Activated T-cell treated with anti-CD3 and anti-CD28 coated beads, Interleukin-2, amount 50 U/mL, for 1 hour (primary cell): ENCODE results near the gene OR2T10.
A peak's percentile ranks its signal among the peaks of the same experiment; 100 is the strongest.
"Not testable (repeated sequence)": the region's sequence is repeated elsewhere in the genome, so short reads cannot be mapped to it uniquely, and the experiment has no call there.

Experiments
- DNase-seq: peaks from one replicate; pipeline ENCODE4 v3.0.0-alpha.2; 2020

OR2T10 gene

GRCh38 chr1:248597589-248597988 lies at the start of gene OR2T10:
Gene OR2T10 (minus strand): TSS chr1:248597700. CDS start chr1:248593768, 3,932 bp downstream.
- no peak for DNase-seq

GRCh38 chr1:248645178-248645577 lies 47.7 kb upstream of the OR2T10 start, which contains the start of gene OR2T35:
Gene OR2T35 (minus strand): TSS chr1:248645278. CDS start chr1:248639258, 6,020 bp downstream.
- DNase-seq, result not testable (repeated sequence)

- DNase-seq, result not testable (repeated sequence)
Measured at GRCh38 chr1:248642971-248643651, 45.6 kb upstream of the OR2T10 start.

GRCh38 chr1:248641583-248641982 lies 44.1 kb upstream of the OR2T10 start:
- DNase-seq, result not testable (repeated sequence)

- DNase-seq, result not testable (repeated sequence)
Measured at GRCh38 chr1:248640906-248641305, 43.4 kb upstream of the OR2T10 start.

GRCh38 chr1:248639652-248640051 lies 42.2 kb upstream of the OR2T10 start:
- not testable (repeated sequence) for DNase-seq

- DNase-seq, result not testable (repeated sequence)
Measured at GRCh38 chr1:248636612-248637011, 39.1 kb upstream of the OR2T10 start.

GRCh38 chr1:248634991-248635390 lies 37.5 kb upstream of the OR2T10 start, which contains the start of gene OR2T11:
Gene OR2T11 (minus strand): TSS chr1:248635091. CDS start chr1:248627128, 7,963 bp downstream.
- DNase-seq, result not testable (repeated sequence)

- no peak for DNase-seq
Measured at GRCh38 chr1:248631354-248632008, 34.0 kb upstream of the OR2T10 start.

- no peak for DNase-seq
Measured at GRCh38 chr1:248630551-248630950, 33.1 kb upstream of the OR2T10 start.

- DNase-seq, result no peak
Measured at GRCh38 chr1:248627971-248628844, 30.7 kb upstream of the OR2T10 start.

GRCh38 chr1:248625971-248626370 lies 28.5 kb upstream of the OR2T10 start:
- DNase-seq, result no peak

GRCh38 chr1:248625166-248625565 lies 27.7 kb upstream of the OR2T10 start:
- no peak for DNase-seq

GRCh38 chr1:248622570-248623001 lies 25.1 kb upstream of the OR2T10 start:
- DNase-seq, result no peak

- no peak for DNase-seq
Measured at GRCh38 chr1:248621770-248622169, 24.3 kb upstream of the OR2T10 start.

GRCh38 chr1:248618878-248619277 lies 21.4 kb upstream of the OR2T10 start:
- peak; percentile 28 for DNase-seq

GRCh38 chr1:248618119-248618518 lies 20.6 kb upstream of the OR2T10 start:
- DNase-seq, result no peak

- no peak for DNase-seq
Measured at GRCh38 chr1:248613742-248614141, 16.2 kb upstream of the OR2T10 start.

- no peak for DNase-seq
Measured at GRCh38 chr1:248611883-248612414, 14.4 kb upstream of the OR2T10 start.

- no peak for DNase-seq
Measured at GRCh38 chr1:248610301-248610700, 12.8 kb upstream of the OR2T10 start.

- DNase-seq, result no peak
Measured at GRCh38 chr1:248599396-248599795, 1.9 kb upstream of the OR2T10 start.

GRCh38 chr1:248596615-248597014 lies 885 bp downstream of the OR2T10 start:
- DNase-seq, result no peak

GRCh38 chr1:248593226-248593625 lies 4.3 kb downstream of the OR2T10 start:
- DNase-seq, result no peak
